B cell (primary cell): ENCODE results near the gene KLHL22. TPM values are rescaled to one million over a fixed set of nuclear protein-coding genes. Genes with fewer than 3 reads are reported as not detected.
"Not testable (repeated sequence)": the region's sequence is repeated elsewhere in the genome, so short reads cannot be mapped to it uniquely, and the experiment has no call there.

Source experiments
- ATAC-seq: fragments of 200-7000 bp; cut with Tn5 transposase; one replicate; pipeline ENCODE4 v1.10.0; 2021; ENCODE audit warnings: low read depth, mild to moderate bottlenecking, moderate number of reproducible peaks, moderate library complexity
- CTCF ChIA-PET: fragments of 350-600 bp; sonication (Branson Sonifier 250); formaldehyde crosslinking; loops from one replicate; lab custom pipeline; 2021; ENCODE audit warnings: antibody characterized with exemption, inconsistent platforms; lab: Charles Lee
- POLR2A ChIA-PET: fragments of 350-600 bp; sonication (Branson Sonifier 250); formaldehyde crosslinking; loops from one replicate; lab custom pipeline; 2021; ENCODE audit warnings: antibody characterized with exemption; lab: Charles Lee
- DNase-seq: peaks from one replicate; pipeline ENCODE4 v3.0.0; 2013
- H2AFZ ChIP-seq: 2 replicates; pipeline ENCODE4 v1.6.1; 2012; ENCODE audit warnings: mild to moderate bottlenecking, low read depth, low read length; ENCODE audit not compliant: insufficient read depth, poor library complexity, severe bottlenecking
- H3K27ac ChIP-seq, 2 donors: 1 replicate in 1 of 2; 2 replicates in 1 of 2; pipeline ENCODE4 v1.5.1; 2012 to 2013; ENCODE audit warnings: low read length in 2 of 2, mild to moderate bottlenecking in 2 of 2, moderate library complexity in 1 of 2
- H3K27me3 ChIP-seq, 4 experiments: fragments of 200-600 bp in 1 of 4; sonication (generic) in 1 of 4; replicated peaks in 1 of 4; 1 replicate in 2 of 4; 2 replicates in 2 of 4; pipeline versions ENCODE4 v1.6.1 to v1.7.0; 2013 to 2016; ENCODE audit warnings: low read length in 3 of 4, mild to moderate bottlenecking in 2 of 4, mixed read lengths in 1 of 4, moderate library complexity in 1 of 4; ENCODE audit not compliant: insufficient read depth in 4 of 4, control insufficient read depth in 3 of 4; ENCODE audit errors: control extremely low read depth in 1 of 4
- H3K36me3 ChIP-seq, 2 experiments: replicated peaks in 1 of 2; 1 replicate in 1 of 2; 2 replicates in 1 of 2; pipeline versions ENCODE4 v1.6.1 to v1.7.1; 2013; ENCODE audit warnings: low read length in 1 of 2; ENCODE audit not compliant: insufficient read depth in 2 of 2, control insufficient read depth in 1 of 2; ENCODE audit errors: control extremely low read depth in 1 of 2, extremely low read depth in 1 of 2
- H3K4me1 ChIP-seq, 2 donors: fragments of 200-600 bp in 1 of 2; sonication (generic) in 1 of 2; 1 replicate in 1 of 2; 2 replicates in 1 of 2; pipeline versions ENCODE4 v1.5.1 to v1.6.1; 2013 to 2017; ENCODE audit warnings: low read length in 2 of 2; ENCODE audit not compliant: control insufficient read depth in 2 of 2, insufficient read depth in 2 of 2
- H3K4me2 ChIP-seq: replicated peaks from 2 replicates; pipeline ENCODE3; 2012; ENCODE audit warnings: mild to moderate bottlenecking, low read depth, low read length; ENCODE audit not compliant: poor library complexity, severe bottlenecking
- H3K4me3 ChIP-seq, 5 experiments: fragments of 200-600 bp in 1 of 5; sonication (generic) in 1 of 5; 1 replicate in 3 of 5; 2 replicates in 2 of 5; pipeline versions ENCODE4 v1.5.1 to v1.7.0; 2011 to 2016; ENCODE audit warnings: low read length in 4 of 5, mild to moderate bottlenecking in 4 of 5, low read depth in 2 of 5, control low read depth in 1 of 5, moderate library complexity in 1 of 5; ENCODE audit not compliant: insufficient read depth in 1 of 5; ENCODE audit errors: control extremely low read depth in 1 of 5, extremely low read depth in 1 of 5
- H3K79me2 ChIP-seq: fragments of 200-600 bp; sonication (generic); one replicate; pipeline ENCODE4 v1.6.0; 2016; ENCODE audit warnings: low read length; ENCODE audit not compliant: control insufficient read depth, insufficient read depth
- H3K9ac ChIP-seq: fragments of 200-600 bp; sonication (generic); 2 replicates; pipeline ENCODE4 v1.6.1; 2017; ENCODE audit warnings: mild to moderate bottlenecking, low read length, moderate library complexity
- H3K9me3 ChIP-seq, 3 donors: one replicate each; pipeline versions ENCODE4 v1.6.1 to v1.7.1; 2013; ENCODE audit warnings: low read length in 2 of 3; ENCODE audit not compliant: control insufficient read depth in 2 of 3, insufficient read depth in 1 of 3; ENCODE audit errors: control extremely low read depth in 1 of 3
- H4K20me1 ChIP-seq: 2 replicates; pipeline ENCODE4 v1.6.0; 2012; ENCODE audit warnings: mild to moderate bottlenecking, low read length; ENCODE audit not compliant: insufficient read depth, control insufficient read depth, poor library complexity, severe bottlenecking
- H3K27ac Mint-ChIP-seq: one replicate; pipeline ENCODE4 v1.8.0; 2021; ENCODE audit warnings: mixed read lengths
- H3K27me3 Mint-ChIP-seq: one replicate; pipeline ENCODE4 v1.8.0; 2021; ENCODE audit warnings: mixed read lengths
- H3K4me1 Mint-ChIP-seq: one replicate; pipeline ENCODE4 v1.8.0; 2021; ENCODE audit warnings: mixed read lengths
- H3K4me3 Mint-ChIP-seq: one replicate; pipeline ENCODE4 v1.8.0; 2021; ENCODE audit warnings: mixed read lengths
- H3K9me3 Mint-ChIP-seq: one replicate; pipeline ENCODE4 v1.8.0; 2022; ENCODE audit warnings: mixed read lengths; ENCODE audit not compliant: insufficient read depth
- CTCF ChIP-seq: fragments of 200-600 bp; IDR thresholded peaks from one replicate; pipeline ENCODE4 v1.8.0; 2022; ENCODE audit warnings: antibody characterized with exemption, mild to moderate bottlenecking
- EZH2 ChIP-seq: IDR thresholded peaks from 2 replicates; pipeline ENCODE4 v1.6.1; 2012; ENCODE audit warnings: borderline replicate concordance, low read depth, mild to moderate bottlenecking, moderate library complexity, low read length; ENCODE audit not compliant: insufficient read depth, poor library complexity, severe bottlenecking
- WGBS: methylation state at CpG from one replicate; pipeline ENCODE4 v1.1.5; 2013; ENCODE audit warnings: missing lambda C conversion rate; ENCODE audit not compliant: insufficient coverage; 5-methylcytosine and 5-hydroxymethylcytosine counted together
- intact Hi-C: fragments of 100-400 bp; cut with micrococcal nuclease; formaldehyde crosslinking; loops from one replicate; pipeline ENCODE4 v1.10.0; 2022
- polyA plus RNA-seq: library from polyadenylated mRNA; depleted of rRNA; stranded (reverse); fragments of >200 nt; gene quantifications from 2 replicates; pipeline ENCODE4 v1.2.3, GENCODE V29; 2012
- total RNA-seq, 2 donors: library from RNA; stranded (reverse); fragments of 120-200 nt in 1 of 2; gene quantifications; 1 replicate in 1 of 2; 2 replicates in 1 of 2; pipeline versions ENCODE4 v1.2.3 to v1.2.4, GENCODE V29; 2013 to 2022

KLHL22 gene
- total and polyA plus RNA-seq, 2 donors (not counting 1 experiment from before 2014, with no cell fraction given) = 37.0 to 45.6 TPM

GRCh38 chr22:20542736-20543135 is 47.1 kb upstream of the KLHL22 start:
- ATAC-seq = no peak
- Mint-ChIP-seq H3K27ac (no peak overlapping the region), H3K4me1 (peaks cover 8% of the 10 kb centered on the region), H3K4me3 (no peak overlapping the region), H3K9me3 (no peaks in the 10 kb centered on the region), H3K27me3 (no peaks in the 10 kb centered on the region)
- ChIA-PET CTCF (no interaction called here), POLR2A (no interaction called here)
- Histone ChIP-seq H3K79me2 (peaks cover 82% of the 10 kb centered on the region), H4K20me1 (peaks cover 63% of the 10 kb centered on the region), H3K4me1 (no peaks in the 10 kb centered on the region), H2AFZ (no peak overlapping the region), H3K27ac (no peak overlapping the region), H3K4me2 (no peak overlapping the region), H3K4me3 (no peak overlapping the region), H3K9ac (no peak overlapping the region), H3K9me3 (no peaks in the 10 kb centered on the region), H3K27me3 (no peaks in the 10 kb centered on the region), H3K36me3 (peaks cover 4 to 44% of the 10 kb centered on the region in 2 experiments)
- DNase-seq = no peak
- intact Hi-C loops = no loop called here
- TF ChIP-seq EZH2 (no peak), CTCF (no peak)

GRCh38 chr22:20542055-20542454 is 46.5 kb upstream of the KLHL22 start:
- ATAC-seq (no peak), DNase-seq (no peak)
- Histone ChIP-seq H3K27me3 (no peaks in the 10 kb centered on the region), H3K4me2 (no peak overlapping the region), H3K9ac (no peak overlapping the region), H3K4me1 (no peaks in the 10 kb centered on the region), H3K4me3 (no peak overlapping the region), H3K79me2 (peaks cover 83% of the 10 kb centered on the region), H3K9me3 (no peaks in the 10 kb centered on the region), H4K20me1 (peaks cover 63% of the 10 kb centered on the region), H3K27ac (no peak overlapping the region), H2AFZ (no peak overlapping the region), H3K36me3 (peaks cover 9 to 51% of the 10 kb centered on the region in 2 experiments)
- Mint-ChIP-seq H3K27me3 (no peaks in the 10 kb centered on the region), H3K4me1 (peaks cover 8% of the 10 kb centered on the region), H3K9me3 (no peaks in the 10 kb centered on the region), H3K27ac (no peak overlapping the region), H3K4me3 (no peak overlapping the region)
- CTCF ChIA-PET = no interaction called here
- WGBS = 100% methylated on average over 1 of the region's 3 CpGs
- TF ChIP-seq CTCF = no peak
- TF ChIP-seq EZH2 = no peak
- POLR2A ChIA-PET = no interaction called here
- intact Hi-C loops = no loop called here

- H3K27ac ChIP-seq, intact Hi-C loops, H3K4me3 ChIP-seq, H3K27ac Mint-ChIP-seq, CTCF ChIA-PET, H3K9ac ChIP-seq, H3K4me1 ChIP-seq, H3K27me3 Mint-ChIP-seq, H3K4me1 Mint-ChIP-seq, ATAC-seq, DNase-seq, H3K9me3 ChIP-seq, H3K4me2 ChIP-seq, H3K27me3 ChIP-seq, H3K9me3 Mint-ChIP-seq, H3K4me3 Mint-ChIP-seq, POLR2A ChIA-PET, H2AFZ ChIP-seq: not testable (repeated sequence)
- Histone ChIP-seq H3K79me2 (peaks cover 83% of the 10 kb centered on the region), H3K36me3 (peaks cover 9 to 41% of the 10 kb centered on the region in 2 experiments), H4K20me1 (peaks cover 65% of the 10 kb centered on the region)
- 97% methylated on average over 5 of the region's 8 CpGs for WGBS
Observed at GRCh38 chr22:20538875-20539274, 43.3 kb upstream of the KLHL22 start.
